HG02763 (cell line): ENCODE data around the gene SDK1.

Source experiments
- ATAC-seq: cut with Tn5 transposase; IDR thresholded peaks from one replicate; pipeline ENCODE4 v1.9.1; 2021; ENCODE audit warnings: mild to moderate bottlenecking, moderate library complexity; ENCODE audit not compliant: unreplicated experiment

SDK1 gene

DNA sequence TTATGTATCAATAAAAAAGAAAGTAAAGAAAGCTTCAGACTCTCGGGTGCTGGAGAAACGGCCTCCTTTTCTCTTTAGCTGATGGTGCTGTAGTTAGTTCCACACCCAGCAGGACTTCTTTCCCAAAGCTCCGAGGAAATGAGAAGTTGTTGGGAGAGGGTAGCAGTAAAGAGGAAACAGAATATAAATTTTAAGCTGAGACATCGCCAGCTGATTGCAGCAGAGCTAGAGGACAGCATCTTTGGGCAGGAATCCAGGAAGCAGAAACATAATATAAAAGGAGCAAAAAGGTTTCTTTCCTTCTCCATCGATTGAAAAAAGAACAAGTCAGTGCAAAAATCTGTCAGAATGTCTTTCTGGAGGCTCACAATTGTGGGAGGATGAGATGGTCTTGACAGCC, 764.1 kb downstream of the SDK1 start:
- ATAC-seq: no peak

DNA sequence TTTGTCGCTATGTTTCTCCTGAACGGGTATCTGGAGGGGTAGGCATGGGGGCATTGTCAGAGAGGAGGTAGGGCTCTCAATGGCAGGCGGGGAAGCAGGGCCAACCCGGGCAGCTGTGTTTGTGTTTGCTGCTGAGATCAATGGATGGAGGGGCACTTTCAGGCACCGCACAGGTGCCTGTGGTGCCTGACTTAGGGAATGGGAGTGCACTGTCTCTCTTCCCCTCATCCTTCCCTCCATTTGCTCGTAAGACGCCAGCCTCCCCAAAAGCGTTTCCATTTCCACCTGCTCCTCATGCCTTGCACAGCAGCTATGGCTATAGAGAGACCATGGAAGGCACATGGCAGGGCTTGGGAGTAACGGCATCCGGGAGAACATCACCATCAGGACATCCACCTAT, 765.2 kb downstream of the SDK1 start:
- no peak for ATAC-seq

DNA sequence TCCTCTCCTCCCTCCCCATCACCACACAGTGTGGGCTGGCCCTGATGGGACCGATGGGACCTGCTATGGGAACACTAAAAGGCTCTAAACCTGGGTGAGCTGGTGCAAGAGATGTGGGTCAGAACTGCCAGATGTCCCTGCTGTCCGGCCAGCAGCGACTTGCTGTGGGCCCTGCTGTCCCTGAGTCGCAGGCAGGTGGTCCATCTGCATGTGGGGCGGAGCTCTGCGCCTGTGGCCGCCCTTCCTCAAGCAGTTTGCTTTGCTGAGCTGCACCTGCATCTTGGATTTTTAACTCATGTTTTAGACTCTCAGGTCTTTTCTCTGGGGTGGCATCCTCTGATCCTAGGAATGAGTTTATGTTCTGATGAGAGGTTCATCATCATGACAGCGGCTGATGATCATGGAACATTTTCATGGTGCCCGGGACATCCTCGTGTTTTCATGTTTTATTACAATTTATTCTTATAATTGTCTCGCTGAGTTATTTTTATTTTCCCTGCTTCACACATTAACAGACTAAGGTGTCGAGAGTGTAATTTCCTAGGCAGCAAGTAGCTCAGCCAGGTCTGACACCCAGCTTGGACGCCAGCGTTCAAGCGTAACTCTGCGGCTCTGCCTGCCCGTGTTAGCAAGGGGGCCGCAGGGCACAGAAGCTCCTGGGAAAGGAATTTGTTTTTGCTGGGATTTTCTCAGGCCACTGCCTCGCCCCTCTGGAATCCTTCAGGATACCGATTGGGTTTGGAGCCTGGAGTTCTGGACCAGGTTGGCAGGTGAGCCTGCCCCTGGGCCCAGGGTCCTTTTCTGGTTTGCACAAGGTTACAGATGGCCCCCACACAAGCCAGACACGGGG, 765.8 kb downstream of the SDK1 start:
- ATAC-seq: no peak

DNA sequence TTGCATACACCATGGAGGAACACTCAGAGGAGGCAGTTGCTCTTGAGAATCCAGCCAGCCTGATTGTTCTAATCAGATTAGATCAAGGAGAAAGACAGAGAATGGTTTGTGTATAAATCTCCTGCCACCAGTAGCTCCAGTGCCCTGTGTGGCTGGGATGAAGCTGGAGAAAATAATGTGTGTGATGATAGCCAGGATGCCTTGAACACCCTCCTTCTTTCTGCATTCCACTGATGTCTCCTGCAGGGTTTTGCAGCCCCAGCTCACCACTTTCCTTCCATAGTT, 766.4 kb downstream of the SDK1 start:
- ATAC-seq: no peak

DNA sequence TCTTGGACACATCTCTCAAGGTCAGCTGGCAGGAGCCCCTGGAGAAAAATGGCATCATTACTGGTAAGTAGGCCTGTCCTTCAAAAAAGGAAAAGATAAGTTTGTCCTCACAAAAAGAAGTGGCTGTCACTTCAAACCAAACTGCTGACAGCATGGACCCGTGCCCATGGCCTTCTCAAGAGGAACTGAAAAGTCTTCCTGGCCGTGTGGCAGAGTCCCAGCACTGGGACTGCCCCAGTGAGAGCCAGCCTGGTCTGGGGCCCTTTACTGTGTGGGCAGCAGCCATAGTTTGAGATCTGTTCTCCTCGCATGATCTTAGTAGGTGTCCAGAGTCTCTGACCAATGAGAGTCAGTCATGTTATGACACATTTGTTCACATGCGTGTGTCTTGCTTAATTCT, 766.8 kb downstream of the SDK1 start:
- ATAC-seq: no peak

DNA sequence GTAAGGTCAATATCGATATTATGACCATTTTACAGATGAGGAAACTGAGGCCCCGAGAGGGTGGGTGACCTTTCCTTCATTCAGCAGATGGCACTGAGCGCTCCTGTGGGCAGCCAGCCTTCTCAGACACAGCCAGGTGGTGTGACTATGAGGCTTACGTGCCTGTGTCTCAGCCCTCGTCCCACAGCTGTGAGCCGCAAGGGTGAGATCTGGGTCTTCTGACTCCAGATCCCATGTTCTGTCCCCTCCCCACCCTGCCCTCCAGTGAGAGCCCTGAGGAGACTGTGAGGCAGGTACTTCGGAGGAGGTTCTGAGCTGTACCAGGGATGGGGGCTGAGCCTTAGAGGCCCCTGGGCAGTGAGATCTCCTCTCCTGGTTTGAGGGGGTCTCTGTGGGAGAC, 767.2 kb downstream of the SDK1 start:
- ATAC-seq: no peak

DNA sequence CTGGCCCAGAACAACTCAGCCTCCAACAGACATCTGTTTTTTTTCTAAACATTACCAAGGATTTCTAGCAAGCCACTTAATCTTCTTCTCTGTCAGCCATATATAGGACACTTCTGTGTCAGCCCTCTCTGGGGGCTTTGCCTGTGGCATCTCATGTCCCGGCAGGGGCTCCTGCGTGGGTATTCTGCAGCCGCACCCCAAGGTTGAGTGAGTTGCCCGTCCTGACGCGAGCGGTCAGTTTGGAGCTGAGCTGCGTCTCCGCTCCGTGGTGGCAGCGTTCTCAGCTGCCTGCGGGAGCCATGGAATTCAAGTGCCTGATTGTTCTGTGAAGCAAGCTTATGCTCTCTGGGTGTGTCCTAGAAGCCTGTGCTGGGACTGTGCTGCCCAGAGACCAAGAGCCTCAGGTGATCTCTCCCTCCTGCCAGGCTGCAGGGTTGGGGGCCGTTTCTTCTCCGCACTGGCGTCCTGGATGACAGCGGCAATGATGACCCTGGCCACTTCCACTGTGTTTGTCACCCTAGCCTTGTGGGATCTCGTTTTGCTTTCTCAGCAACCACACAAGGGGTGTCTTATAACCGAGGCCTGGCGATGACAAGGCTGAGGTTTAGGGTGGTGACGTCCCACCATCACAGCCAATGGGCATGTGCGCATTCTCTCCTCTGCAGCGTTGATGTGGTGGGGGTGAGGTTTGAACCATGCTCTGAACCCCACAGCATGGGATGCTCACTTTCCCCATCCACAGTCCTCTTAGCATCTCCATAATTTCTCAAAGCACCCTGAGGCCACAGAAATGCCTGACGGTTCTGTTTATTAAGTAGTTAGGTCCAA, 768.4 kb downstream of the SDK1 start:
- ATAC-seq: no peak

DNA sequence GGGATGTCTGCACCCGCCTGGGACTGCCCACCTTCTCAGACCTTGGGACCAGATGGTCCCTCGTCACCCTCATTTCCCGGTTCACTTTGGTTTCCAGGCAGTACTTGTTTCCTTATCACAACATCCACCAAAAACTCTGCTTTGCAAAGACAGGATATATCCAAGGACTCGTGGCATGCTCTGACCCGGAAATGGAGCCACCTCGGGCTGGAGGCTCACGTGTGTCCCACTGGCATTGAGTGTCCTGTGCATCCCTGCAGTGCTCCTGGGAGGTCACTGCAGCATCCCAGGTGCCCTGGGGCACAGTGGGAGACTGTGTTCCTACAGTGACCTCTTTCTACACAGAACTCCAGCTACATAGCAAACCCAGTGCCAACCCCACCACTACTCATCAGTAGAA, 769.2 kb downstream of the SDK1 start:
- ATAC-seq: no peak

DNA sequence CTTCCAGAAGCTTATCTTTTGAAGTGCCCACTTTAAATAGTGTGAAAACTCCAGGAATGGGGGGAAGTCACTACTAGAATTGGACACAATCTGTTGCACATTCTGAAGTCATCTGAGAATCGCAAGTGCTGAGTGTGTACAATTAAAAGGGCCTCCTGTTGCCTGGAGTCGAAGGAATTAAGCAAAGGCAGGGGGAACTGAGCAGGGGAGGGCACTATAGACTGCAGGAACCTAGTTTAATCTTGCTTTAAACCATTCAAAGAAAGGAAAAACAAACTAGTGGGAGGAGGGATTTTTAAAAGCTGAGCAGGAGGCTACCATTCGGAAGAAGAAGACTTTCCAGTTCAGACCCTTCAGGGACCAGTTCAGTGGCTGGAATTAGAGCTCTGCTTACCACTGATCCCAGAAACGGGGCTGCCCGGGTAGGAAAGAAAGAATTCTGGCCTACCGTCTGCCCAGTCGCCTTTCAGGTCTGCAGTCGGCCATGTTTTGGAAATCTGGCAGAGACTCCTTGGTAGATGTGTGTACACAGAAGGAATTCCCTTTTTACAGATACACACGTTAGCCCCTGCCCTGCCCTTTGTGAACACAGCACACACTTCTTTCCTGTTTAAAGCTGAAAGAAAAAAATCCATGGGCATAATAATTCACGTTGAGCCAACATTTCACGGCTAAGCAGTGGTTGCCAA, 770.5 kb downstream of the SDK1 start:
- no peak for ATAC-seq

DNA sequence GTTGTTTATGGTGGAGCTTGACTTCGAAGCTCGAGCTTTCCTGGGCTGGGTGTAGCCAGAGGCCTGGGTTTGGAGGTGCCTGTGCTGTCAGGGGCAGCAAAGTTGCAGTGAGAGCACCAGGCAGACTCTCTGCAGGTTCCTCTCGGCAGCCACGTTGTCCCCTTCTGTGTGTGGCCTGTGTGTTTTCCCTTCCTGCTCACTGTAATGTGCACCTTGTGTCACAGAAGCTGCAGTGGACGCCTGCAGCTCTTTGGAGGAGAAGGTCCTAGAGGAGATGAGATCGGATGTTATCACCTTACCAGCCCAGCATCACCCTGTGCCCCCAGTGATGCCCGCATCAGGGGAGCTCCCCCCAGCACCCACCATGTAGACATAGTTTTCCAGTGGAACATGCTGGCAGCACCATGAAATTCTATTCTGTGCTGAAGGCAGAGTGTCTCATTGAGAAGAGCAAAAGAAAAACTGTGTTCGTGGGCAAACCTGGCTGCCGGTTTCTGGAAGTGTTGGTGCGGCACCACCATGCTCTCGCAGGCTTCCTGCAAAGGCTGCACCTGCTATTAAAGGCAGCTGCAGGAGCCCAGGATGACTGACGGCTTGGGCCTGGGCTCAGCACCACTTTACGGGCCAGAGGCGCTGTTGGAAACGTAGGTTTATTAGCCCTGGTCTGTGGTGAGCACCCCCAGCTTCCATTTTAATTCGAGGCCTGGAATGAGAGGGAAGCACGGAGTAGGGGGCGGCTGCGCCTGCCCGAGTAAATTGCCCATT, 771.3 kb downstream of the SDK1 start:
- ATAC-seq: no peak

DNA sequence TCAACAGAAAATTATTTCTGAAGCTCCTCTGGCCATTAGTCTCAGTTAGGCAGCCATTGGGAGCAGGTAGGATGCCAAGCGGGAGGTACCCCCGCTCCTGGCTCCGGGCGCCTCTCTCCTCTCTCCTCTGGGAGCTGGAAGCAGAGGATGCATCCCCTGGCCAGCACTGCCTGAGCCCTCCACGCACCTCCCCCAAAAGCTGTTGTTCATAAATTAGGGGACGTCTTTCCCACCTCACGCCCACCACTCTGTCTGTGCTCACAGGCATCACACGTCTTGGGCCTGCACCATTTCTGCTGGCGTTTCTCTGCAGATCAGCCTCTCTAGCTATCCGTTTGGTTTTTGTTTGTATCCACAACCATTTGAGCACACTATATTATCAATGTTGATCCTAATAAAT, 772.0 kb downstream of the SDK1 start:
- ATAC-seq: no peak

DNA sequence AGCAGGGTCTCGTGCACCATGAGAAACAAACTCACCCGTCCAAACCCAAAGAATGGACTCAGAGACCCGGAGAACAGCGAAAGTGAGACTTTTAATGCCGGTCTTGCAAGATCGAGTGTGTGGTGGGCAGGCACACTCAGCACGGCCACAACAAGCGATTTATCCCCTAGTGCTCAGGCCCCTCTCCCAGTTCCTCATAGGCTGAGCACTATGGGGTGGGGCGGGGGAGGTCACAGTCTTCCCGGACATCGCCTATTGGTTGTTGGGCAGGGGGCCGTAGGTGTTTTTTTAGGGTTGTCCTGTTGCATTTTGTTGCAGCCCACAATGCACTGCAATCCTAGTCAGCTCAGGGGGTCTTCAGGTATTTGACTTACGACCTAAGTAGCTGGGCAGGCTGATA, 772.7 kb downstream of the SDK1 start:
- no peak for ATAC-seq

DNA sequence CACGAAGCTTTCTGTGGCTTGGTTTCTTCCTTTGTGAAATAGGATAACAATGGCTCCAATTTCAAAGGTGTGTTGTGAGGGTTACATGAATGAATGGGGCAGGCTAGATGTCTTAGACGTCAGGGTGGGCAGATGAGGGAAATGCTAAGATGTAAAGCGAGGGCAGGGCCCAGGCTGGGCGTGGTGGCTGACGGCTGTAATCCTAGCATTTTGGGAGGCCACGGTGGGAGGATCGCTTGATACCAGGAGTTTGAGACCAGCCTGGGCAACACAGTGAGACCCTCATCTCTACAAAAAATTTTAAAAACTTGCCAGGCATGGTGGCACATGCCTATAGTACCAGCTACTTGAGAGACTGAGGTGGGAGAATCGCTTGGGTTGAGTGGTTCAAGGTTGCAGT, 773.4 kb downstream of the SDK1 start:
- ATAC-seq: no peak

DNA sequence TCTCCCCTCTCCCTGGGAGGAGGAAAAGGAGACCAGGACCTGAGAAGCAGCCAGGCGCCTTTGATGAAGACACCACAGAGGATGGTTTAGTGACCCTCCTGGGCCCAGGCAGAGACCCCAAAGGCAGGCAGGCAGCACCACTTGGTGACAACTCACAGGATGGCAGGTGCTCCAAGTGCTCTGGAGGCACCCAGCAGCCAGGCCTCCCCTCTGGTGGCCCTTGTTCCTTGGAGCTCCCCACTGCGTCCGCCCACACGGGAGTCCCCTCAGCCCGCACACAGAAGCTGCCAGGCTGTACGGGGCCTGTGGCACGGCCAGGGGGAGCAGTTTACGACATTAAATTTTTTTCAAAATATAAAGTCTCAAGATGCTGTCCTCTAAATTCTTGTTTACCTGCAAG, 773.9 kb downstream of the SDK1 start:
- no peak for ATAC-seq

DNA sequence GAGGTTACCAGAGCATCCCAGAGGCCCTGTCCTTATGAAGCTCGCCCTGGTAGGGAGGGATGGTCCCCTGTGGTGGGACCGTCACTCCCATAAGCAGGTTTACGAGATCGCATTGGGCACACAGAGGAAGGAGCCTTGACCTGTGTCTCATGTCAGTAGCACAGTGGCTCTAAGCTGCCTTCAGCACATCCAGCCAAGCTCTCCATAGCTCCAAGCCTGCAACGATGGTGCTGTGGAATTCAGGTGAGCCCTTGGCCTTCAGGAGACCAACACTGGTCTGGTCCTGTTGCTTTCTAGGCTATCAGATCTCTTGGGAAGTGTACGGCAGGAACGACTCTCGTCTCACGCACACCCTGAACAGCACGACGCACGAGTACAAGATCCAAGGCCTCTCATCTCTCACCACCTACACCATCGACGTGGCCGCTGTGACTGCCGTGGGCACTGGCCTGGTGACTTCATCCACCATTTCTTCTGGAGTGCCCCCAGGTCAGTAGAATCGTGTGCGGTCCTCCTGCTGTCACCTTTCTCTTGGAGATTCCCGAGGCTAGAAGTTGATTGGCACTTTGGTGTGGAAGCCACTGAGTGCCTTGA, 775.7 kb downstream of the SDK1 start:
- no peak for ATAC-seq

DNA sequence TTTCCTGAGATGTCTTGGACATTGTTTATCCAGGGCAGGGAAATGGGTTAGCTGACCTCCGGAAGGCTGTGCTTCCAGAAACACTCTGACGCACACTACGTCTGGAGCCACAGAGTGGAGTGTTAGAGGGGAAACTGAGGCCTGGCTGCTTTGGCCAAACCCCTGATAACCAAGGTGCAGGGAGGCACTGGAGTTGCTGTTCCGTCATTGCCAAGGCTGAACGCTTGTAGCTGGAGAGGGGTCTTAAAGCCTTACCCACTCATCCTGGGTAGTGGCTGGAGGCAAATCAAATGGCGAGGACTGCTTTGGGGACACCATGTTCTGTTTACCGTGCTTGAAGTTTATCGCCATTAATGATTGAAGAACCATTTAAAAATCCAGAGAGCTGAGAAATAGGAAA, 776.9 kb downstream of the SDK1 start:
- no peak for ATAC-seq

DNA sequence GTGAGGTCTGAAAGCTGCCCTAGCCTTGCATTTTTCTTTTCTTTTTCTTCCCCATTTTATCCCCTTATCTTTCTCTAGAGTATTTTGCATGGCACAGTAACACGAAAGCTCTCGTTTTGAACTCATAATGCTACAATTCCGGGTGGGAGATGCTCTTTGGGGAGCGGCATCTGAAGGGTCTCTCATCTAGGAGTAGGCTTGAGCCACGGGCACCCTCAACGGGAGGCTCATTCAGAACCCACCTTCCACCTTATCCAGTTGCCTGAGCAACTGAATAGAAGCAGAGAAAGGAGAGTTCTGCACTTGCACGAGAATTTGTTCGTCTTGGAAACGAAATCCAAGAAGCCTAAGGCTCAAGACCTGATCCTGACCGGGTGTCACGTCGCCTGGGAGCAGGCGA, 777.5 kb downstream of the SDK1 start:
- no peak for ATAC-seq

DNA sequence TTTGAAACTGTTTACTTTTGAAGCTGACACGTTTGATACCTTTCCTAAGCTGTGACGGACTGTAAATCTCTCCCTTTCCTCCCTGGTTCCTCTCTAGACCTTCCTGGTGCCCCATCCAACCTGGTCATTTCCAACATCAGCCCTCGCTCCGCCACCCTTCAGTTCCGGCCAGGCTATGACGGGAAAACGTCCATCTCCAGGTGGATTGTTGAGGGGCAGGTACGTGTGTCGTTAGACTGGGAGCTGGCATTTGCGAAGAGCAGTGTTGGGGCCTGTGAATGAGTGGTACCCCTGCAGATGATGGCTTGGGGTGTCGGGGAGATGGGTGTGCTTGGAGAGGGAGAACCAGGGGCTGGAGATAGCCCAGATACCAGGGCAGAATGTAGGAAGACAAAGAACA, 778.3 kb downstream of the SDK1 start:
- no peak for ATAC-seq

DNA sequence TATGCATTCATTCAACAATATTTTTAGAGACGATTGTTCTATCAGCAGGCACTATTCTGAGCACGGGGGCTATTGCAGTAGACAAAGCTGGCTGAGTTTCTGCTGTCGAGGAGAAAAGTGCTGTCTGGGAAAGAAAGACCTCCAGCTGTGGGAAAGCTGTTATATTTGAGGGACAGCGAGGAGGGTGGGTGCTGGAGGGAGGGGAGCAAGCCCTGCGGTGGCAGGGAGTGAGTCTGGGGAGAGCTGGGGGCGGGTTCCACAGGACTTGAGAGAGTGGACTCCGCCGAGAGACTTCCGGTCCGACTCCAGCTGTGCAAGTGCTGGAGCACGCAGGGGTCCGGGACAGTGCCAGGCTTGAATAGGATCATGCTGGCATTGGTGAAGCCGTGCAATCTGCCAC, 778.9 kb downstream of the SDK1 start:
- ATAC-seq: no peak

DNA sequence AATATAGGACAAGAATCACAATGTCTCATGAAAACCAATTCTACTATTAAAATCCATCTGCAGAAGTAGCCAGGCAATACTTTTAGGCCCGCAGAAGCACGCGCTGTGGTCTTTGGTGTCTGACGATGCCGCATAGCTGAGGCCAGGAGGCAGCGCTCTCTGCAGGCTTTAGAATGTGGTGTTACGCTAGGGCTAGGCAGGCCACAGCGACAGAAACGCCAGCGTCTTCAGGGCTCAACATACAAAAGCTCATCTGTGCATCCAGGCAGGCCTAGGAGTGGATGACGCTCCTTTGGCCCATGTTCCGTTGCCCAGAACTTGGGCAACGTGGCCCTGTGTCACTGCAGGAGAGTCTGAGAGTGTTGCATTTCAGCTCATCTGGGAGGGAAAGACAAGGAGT, 779.9 kb downstream of the SDK1 start:
- no peak for ATAC-seq

DNA sequence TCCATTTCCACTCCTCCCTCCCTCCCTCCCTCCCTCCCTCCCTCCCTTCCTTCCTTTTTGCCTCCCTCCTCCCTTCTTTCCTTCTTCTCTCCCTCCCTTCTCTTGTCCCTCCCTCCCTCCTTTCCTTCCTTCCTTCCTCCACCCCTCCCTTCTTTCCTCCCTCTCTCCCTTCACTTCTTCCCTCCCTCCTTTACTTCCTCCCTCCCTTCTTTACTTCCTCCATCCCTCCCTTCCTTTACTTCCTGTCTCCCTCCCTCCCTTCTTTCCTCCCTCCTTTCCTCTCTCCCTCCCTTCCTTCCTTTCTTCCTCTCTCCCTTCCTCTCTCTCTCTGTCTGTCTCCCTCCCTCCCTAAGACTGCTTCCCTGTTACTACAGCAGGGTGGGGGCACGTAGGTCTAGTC, 782.5 kb downstream of the SDK1 start:
- no peak for ATAC-seq
